IPS-18c (cell line): ENCODE data around the gene NEK10.
"Not testable (repeated sequence)": the region's sequence is repeated elsewhere in the genome, so short reads cannot be mapped to it uniquely, and the experiment has no call there.

Source experiments
- H3K4me3 ChIP-seq: 2 replicates; pipeline ENCODE4 v1.7.0; 2013; ENCODE audit warnings: low read depth, mild to moderate bottlenecking, low read length, moderate library complexity; ENCODE audit not compliant: insufficient read depth
- H3K9me3 ChIP-seq: one replicate; pipeline ENCODE4 v1.6.1; 2013; ENCODE audit warnings: mild to moderate bottlenecking, low read length, moderate library complexity; ENCODE audit not compliant: control insufficient read depth, insufficient read depth

NEK10 gene

DNA sequence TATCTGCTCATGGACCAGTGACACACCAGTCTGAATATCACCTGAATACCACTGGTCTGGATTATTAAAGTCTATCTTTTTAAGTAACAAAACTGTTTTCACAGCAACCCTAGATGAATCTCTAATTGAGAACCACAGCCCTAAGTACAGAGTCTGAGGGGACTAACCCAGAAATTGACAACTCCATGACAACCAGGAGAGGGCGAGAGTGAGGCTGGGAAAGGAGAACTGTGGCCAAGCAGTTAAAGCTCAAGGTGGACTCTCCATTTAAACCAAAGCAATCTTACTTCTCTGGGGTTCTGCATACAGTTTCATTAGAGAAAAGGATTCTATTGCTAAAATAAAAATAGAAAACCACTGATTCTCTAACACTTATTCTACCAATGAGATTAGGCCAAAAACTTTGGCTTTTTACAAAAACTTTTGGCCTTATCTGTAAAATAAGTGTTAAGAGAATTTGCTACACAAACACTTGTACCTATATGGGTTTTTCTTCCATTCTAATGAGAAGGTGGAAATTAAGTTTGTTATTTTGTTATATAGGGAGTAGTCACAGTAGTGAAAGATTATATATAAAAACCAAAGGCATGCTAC is 11.4 kb downstream of the NEK10 start:
- no peak overlapping the region for H3K4me3 ChIP-seq
- H3K9me3 ChIP-seq, result no peaks in the 10 kb centered on the region

DNA sequence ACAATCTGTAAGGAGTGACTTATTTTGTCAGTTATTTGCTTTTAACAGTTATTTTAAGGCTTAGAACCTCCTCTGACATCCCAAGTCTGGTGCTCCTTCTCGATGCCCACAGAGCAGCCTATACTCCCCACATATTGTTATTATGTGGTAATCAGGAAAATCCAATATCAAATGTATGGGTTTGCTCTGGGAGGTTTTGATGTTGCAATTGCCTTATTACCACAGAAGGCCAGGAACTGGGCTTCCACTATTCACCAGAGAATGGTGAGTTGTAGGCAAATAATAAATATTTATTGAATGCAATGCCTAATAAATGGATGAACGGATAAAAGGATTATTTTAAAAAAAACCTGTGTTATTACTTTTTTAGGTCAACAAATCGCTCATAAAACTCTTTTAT is 12.2 kb downstream of the NEK10 start:
- Histone ChIP-seq H3K9me3 (no peaks in the 10 kb centered on the region), H3K4me3 (no peak overlapping the region)

DNA sequence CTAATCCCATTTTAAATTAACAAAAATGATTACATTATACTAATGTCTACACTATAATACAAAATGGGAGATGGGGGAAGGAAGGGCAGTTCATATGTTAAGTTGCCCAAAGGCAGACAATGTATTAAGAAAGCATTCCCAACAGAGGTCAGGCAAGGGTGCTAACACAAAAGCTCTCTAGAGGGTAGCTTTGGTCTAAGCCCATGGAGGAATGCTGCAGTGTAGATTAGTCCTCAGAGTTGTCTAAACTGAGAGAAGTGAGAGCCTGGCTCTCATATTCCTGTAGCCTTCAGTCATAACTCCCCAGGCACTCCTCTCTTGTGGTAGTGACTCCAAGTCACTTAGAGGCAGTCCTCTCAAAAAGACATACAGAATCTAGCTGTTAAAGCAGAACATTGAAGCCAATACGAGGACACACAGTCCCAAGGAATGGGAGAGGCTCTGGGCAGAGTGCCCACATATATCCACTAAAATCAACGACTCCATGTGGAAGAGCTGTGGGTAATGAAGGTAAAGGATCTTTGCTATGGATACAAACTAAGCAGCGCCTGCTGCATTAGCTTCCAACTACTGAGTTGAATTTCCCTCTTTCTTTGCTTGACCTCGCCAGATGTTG is 14.5 kb downstream of the NEK10 start:
- Histone ChIP-seq H3K9me3 (no peaks in the 10 kb centered on the region), H3K4me3 (no peak overlapping the region)

DNA sequence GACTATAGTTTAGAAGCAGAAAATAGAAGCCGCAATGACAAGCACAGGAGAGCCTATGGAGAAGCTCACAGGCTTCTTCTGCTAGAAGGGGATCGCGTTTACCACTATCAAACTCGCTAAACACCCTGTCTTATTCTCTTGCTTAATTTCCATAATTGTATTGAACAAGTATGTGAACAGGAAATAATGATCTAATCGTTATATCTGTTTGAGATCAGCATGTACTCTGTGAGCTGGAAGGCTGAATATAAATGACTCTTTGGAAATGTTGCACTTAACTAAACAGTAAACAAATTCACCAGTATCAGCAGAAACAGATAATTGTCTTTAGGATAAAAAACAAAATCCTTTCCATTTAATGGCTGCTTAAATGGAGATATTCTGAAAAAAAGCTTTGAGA is 15.0 kb downstream of the NEK10 start:
- no peaks in the 10 kb centered on the region for H3K9me3 ChIP-seq

DNA sequence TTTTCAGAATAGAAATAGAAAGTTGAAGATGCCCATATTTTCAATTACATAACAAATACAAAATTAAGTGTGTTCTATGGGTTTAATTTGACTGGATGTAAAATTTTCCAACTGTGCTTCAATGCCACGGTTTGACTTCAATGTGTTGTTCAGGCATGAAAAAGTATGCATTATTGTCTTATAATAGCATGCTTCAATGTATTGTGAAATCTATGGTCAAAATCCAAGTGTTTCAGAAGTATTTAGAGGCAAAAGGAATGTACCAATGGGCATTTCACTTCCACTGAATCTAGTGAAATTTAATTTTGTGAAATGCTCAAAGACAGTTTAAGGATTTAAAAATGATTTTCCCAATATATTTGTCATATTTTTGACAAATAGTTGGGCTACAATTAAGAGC is 16.0 kb downstream of the NEK10 start:
- no peaks in the 10 kb centered on the region for H3K9me3 ChIP-seq
- H3K4me3 ChIP-seq, result no peak overlapping the region

More for the DNA sequence above, 15.0 kb downstream of the NEK10 start:
- H3K4me3 ChIP-seq, result no peak overlapping the region

DNA sequence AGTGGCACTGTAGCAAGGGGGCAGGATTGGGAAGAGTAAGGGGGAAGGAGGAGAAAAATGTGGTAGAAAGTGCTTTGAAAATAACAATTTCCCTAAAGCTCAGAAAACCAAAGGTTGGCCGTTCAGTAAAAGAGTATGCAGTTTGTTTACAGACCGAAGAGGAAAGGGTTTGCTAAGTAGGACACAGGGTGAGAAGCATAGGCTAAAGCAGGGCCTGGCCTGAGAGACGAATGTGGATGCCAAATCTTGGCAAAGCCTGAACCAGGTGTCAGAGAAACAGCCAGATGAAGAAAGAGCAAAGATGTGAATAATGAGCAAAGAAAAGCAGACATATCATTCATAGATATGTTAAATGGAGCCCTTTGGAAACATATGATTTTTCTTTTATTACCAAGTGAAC is 17.1 kb downstream of the NEK10 start:
- Histone ChIP-seq H3K9me3 (no peaks in the 10 kb centered on the region), H3K4me3 (no peak overlapping the region)

DNA sequence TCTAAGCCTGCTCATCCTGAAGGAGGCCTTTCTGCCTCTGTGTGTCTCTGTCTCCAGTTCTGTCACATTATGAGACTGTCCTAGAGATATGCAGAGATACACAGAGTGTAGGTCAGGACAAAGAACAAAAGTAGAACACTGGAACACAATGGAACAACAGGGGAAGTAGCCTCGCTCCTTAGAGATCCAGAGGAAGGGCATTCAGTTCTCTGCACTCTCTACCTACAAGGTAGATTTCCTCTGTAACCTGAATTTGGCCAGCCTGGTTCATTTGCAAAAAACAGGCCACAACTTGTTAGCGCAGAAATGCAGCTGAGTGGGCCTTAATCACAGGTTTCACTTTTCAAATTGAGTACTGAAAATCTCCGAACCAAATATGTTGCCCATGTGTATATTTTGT is 19.4 kb downstream of the NEK10 start:
- no peak overlapping the region for H3K4me3 ChIP-seq
- H3K9me3 ChIP-seq, result no peaks in the 10 kb centered on the region

DNA sequence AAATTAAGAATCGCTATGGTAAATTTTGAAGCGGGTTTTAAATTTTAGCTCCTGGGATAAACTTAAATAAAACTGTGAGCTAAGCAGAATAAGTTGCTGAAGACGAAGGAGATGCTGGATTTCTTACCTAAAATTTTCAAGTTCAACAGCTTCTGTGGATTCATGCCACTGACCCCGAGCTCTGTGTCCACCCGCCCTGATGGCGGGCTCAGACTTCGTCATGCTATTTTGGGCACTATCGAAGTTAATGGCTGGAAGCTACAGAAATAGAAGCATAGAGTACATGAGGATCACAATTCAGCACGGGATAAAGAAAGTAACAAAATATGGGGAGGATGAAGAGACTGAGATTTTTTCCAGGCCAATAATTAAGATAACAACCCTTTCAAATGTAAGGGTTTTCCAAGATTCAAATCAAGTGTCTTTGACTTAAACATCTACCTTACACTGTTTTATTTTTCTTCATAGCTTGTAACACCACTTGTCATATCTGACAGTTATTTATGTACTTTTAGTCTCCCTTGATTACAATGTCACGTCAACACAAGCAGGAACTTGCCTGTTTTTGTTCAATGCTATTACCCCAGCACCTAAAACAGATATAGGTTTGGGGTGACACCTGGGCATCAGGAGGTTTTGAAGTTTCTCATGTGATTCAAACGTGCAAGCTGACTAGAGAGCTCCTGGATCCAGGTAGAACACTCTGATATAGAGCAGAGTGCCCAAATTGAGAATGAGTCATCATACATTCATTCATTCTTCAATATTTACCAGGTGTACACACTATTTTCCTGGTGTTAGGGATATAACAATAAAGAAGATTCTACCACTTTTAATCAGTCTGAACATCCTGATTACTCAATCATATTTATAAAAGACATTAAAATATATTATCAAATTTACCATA is 23.0 kb downstream of the NEK10 start:
- H3K9me3 ChIP-seq, result no peaks in the 10 kb centered on the region
- no peak overlapping the region for H3K4me3 ChIP-seq

DNA sequence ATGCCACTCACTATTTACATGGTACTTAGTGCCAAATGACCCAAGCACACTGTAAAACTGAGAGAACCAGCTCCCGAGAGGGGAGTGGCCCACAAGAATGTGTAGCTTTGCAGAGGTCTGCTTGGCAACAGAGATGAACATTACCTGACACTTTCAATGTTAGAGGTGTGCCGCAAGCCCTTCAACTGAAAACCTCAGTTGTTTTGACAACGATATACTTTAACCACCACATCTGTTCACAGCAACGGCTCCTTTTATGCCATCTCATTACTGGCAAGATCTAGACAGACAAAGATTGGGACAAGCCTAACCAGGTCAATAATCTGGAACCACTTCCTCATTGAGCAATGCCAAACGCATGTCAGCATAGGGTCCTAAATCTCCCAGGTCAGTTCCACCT is 23.7 kb downstream of the NEK10 start:
- H3K4me3 ChIP-seq, result no peak overlapping the region
- no peaks in the 10 kb centered on the region for H3K9me3 ChIP-seq

DNA sequence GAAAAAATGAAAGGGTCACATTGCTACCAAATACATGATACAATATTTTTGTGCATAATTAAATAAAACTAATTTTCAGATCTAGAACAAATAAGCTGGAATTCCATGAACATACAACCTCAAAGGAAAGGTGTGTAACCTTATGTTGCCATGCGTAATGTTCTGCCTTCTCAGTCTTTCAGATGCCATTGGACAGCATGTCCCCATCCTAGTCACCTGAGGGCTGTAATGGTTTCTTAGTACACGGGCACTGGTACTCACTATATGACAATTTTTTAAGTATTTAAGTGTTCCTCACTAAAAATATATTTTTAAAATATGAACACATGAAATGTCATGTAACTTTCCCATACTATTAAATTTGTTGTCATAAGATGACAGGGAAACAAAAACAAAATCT is 24.1 kb downstream of the NEK10 start:
- no peak overlapping the region for H3K4me3 ChIP-seq
- H3K9me3 ChIP-seq, result no peaks in the 10 kb centered on the region

DNA sequence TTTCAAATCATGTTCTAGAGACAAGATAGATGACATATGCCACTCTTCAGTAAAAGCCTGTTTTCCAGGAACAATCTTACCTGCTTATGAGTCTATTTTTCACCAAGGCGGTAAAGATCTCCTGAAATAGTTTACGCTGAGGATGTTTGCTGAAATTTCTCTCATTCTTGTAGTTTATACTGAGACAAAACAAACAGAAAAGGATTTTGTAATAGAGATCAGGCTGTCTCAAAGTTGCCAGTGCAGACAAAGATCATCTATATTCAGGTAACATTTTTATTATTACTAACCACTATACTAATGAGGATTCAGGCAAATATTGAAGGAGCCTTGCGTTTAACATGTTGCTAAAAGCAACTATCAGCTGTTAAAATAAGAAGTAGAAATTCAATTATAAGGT is 25.0 kb downstream of the NEK10 start:
- no peak overlapping the region for H3K4me3 ChIP-seq
- H3K9me3 ChIP-seq, result no peaks in the 10 kb centered on the region

DNA sequence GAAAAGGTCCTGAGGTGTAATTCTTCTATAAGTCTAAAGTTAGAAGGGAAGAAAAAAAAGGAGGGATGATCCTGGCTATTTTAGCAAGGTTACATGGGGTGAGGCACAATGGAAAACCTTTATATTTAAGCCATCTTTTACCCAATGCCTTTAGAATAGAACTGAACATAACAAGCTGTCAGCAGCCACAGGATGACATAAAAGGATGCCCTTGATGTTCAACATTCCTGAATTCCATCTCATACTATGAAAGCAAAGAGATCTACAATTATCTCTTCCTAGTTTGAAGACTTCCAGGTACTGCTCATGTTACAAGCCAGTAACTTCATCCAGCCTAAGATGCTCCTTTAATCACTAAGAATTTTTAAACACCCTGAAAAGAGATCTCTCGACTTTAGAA is 26.9 kb downstream of the NEK10 start:
- no peak overlapping the region for H3K4me3 ChIP-seq
- no peaks in the 10 kb centered on the region for H3K9me3 ChIP-seq

DNA sequence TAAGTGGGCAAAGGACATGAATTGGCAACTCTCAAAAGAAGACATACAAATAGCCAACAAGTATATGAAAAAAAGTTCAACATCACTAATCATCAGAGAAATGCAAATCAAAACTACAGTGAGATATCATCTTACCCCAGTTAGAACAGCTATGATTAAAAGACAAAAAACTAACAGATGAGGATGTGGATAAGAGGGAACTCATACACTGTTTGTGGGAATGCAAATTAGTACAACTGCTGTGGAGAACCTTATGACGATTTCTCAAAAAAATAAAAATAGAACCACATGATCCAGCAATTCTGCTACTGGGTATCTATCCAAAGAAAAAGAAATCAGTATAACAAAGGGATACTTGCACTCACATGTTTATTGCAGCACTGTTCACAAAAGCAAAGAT is 28.6 kb downstream of the NEK10 start:
- Histone ChIP-seq H3K4me3 (no peak overlapping the region), H3K9me3 (no peaks in the 10 kb centered on the region)

DNA sequence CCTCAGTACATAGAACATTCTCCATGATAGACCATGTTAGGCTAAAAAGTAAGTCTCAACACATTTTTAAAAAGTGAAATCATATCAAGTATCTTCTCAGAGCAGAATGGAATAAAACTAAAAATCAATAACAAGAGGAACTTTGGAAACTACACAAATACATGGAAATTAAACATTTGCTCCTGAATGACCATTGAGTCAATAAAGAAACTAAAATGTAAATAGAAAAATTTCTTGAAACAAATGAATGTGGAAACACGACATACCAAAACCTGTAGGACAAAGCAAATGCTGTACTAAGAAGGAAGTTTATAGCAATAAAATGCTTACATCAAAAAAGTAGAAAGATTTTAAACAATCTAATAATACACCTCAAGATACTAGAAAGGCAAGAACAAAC is 33.6 kb downstream of the NEK10 start:
- Histone ChIP-seq H3K4me3 (no peak overlapping the region), H3K9me3 (no peaks in the 10 kb centered on the region)

DNA sequence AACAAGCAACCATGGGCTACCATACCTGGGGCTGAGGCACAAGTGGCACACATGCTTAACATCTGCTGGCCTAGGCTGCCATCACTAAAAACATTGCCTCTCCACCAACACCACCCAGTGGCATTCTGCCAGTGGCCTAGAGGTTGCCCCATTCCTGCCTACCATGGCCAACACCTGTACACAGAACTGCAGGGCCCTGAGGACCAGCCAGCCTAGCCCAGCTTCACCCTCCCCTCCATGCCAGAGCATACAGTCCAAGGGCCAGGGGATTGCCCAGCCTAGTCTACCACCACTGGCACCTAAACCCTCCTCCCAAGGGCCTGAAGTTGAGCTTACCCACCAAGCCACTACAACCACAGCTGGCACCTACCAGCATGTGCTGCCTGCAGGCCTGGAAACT is 35.3 kb downstream of the NEK10 start:
- H3K4me3 ChIP-seq, result no peak overlapping the region
- H3K9me3 ChIP-seq, result no peaks in the 10 kb centered on the region

DNA sequence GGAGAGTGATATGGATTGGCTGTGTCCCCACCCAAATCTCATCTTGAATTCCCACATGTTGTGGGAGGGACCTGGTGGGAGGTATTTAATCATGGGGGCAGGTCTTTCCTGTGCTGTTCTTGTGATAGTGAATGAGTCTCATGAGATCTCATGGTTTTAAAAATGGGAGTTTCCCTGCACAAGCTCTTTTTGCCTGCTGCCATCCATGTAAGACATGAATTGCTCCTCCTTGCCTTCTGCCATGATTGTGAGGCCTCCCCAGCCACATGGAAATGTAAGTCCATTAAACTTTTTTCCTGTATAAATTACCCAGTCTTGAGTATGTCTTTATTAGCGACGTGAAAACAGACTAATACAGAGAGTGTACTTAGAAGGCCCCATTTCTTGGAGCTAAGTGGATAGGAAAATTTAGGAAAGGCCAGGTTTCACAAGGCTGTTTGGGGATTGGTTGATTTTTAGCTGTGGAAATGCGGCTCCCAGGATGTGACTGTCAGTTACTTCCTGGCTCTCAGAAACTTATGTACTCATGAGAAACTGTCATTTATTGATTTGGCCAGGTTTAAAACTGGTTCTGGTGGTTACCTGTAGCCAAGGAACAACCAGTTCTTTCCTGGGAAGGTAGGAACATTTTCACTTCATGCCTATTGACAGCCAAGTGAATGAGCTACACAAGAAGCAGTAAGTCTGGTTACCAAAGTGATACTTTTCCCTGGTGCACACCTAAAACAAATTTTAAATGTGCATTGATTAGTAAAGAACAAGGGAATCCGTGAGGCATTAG is 40.0 kb downstream of the NEK10 start:
- H3K4me3 ChIP-seq, H3K9me3 ChIP-seq: not testable (repeated sequence)

DNA sequence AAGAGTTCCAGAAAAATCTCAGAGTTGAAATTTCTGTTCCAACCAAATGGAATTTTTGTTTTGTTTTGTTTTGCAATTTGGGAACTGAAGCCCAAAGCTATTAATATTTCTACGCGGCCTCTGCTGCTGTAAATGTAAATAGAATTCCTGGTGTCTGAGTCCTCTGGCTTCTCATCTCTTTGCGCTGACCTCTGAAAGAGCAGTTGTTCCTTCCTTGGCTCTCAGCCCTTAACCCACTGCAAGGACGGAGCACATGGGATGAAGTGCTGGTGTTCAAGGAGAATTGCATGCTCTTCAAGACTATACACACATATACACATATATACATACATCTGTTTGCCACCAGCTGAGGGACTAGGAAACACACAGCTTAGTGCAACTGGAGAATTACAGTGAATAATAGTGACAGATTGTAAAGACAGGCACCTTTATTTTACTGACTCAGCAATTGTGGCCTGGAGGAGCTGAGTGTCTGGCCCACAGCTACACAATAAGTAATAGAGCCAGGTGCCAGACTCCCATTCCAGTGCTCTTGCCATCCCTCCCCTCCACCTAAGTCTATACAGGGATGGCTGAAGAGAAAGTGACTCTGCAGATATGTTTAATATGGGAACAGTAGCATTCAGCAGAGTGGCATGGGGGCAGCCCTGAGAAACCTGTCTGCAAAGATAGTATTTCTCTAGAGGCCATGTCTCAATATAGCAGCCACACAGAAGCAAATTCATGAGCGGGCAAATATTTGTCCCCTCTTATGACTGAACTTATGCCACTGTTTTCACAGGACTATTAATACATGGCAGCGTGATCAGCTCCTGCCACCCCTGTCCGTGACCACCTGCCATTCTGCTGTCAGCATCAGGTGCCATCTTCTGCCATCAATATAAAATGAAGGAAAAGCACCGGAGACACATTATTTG is 42.3 kb downstream of the NEK10 start:
- Histone ChIP-seq H3K4me3 (no peak overlapping the region), H3K9me3 (peaks cover 2% of the 10 kb centered on the region)
